Adrenal gland (tissue), 12 donors: ENCODE results near the gene STX2. TPM values are rescaled to one million over a fixed set of nuclear protein-coding genes. Genes with fewer than 3 reads are reported as not detected.

Experiments used
- DNase-seq, 7 donors: peaks; one replicate each; pipeline ENCODE4 v3.0.0-alpha.2; 2019 to 2020
- H3K27ac ChIP-seq, 5 donors: fragments of 200-600 bp; sonication (generic) in 4 of 5; 1 replicate in 3 of 5; 2 replicates in 2 of 5; pipeline versions ENCODE4 v1.5.1 to v1.8.0; 2016 to 2020; ENCODE audit warnings: mild to moderate bottlenecking in 1 of 5
- H3K27me3 ChIP-seq: fragments of 200-600 bp; 2 replicates; pipeline ENCODE4 v1.8.0; 2021
- H3K36me3 ChIP-seq, 2 donors: fragments of 200-600 bp; replicated peaks in 1 of 2; 1 replicate in 1 of 2; 2 replicates in 1 of 2; pipeline versions ENCODE4 v1.5.1 to v1.8.0; 2018 to 2022
- H3K4me1 ChIP-seq, 2 donors: fragments of 200-600 bp; replicated peaks in 1 of 2; 1 replicate in 1 of 2; 2 replicates in 1 of 2; pipeline versions ENCODE4 v1.5.1 to v1.8.0; 2018 to 2021
- H3K4me3 ChIP-seq, 4 donors: fragments of 200-600 bp; sonication (generic) in 3 of 4; one replicate each; pipeline ENCODE4 v1.5.1; 2016 to 2018
- H3K9me3 ChIP-seq, 3 donors: fragments of 200-600 bp; sonication (generic) in 1 of 3; replicated peaks in 1 of 3; 1 replicate in 2 of 3; 2 replicates in 1 of 3; pipeline versions ENCODE4 v1.5.1 to v1.8.0; 2016 to 2021
- POLR2A ChIP-seq, 2 donors: fragments of 450-650 bp; IDR thresholded peaks; one replicate each; pipeline ENCODE4 v1.6.1; 2017; ENCODE audit warnings: antibody characterized with exemption in 2 of 2, mild to moderate bottlenecking in 2 of 2, moderate library complexity in 1 of 2
- WGBS, 4 donors: extraction: QIAGEN DNeasy Blood & Tissue Kit in 2 of 4; methylation state at CpG; one replicate each; pipeline versions ENCODE4 v1.1.5 to v1.1.7; 2013 to 2017; 5-methylcytosine and 5-hydroxymethylcytosine counted together
- intact Hi-C, 2 donors: fragments of 100-400 bp; cut with DNase I; formaldehyde crosslinking; loops; one replicate each; pipeline versions ENCODE4 v1.14.1 to v1.15.0; 2022 to 2023
- polyA plus RNA-seq, 3 donors: library from polyadenylated mRNA; stranded (reverse); fragments of 200-250 nt in 2 of 3; fragments of 350-450 nt in 1 of 3; fragmentation: Illumina TruSeq in 1 of 3; extraction: RNeasy Lipid Tissue Mini Kit (QIAGEN cat#74804) in 1 of 3; gene quantifications; one replicate each; pipeline ENCODE4 v1.2.3, GENCODE V29; 2013 to 2014
- total RNA-seq, 9 donors: library from RNA; depleted of rRNA in 4 of 9; stranded (reverse); fragments of >200 nt in 4 of 9; fragments of 120-200 nt in 1 of 9; fragmentation: NEBNext Ultra II Directional in 1 of 9; extraction: Animal tissue kit (Norgen Biotek cat#: 25700) in 1 of 9; gene quantifications; one replicate each; pipeline versions ENCODE4 v1.1.0 to v1.2.4, GENCODE V29; 2013 to 2023
- TF ChIP-seq, protein P1 (sequence below), 6 experiments: fragments of 450-650 bp in 4 of 6; fragments of 200-600 bp in 2 of 6; sonication (generic) in 1 of 6; IDR thresholded peaks; 1 replicate in 5 of 6; 2 replicates in 1 of 6; pipeline versions ENCODE4 v1.5.1 to v1.8.0; 2016 to 2021; ENCODE audit warnings: antibody characterized with exemption in 6 of 6, mild to moderate bottlenecking in 2 of 6, moderate library complexity in 1 of 6
- donor health status: healthy with polysubstance abuse.
- donor health status: Bipolar disorder and iron deficiency.
- donor health status: DM: yes; HTN: yes; CAD: no.
- donor health status: DM: no; HTN: no; CAD: no.
- donor health status: DM: no; HTN: no; CAD: no.
- donor health status: DM: yes; HTN: yes; CAD: no.

STX2 gene
- total and polyA plus RNA-seq, 12 donors, result 8.3 to 23.8 (median 13.6) TPM

DNA sequence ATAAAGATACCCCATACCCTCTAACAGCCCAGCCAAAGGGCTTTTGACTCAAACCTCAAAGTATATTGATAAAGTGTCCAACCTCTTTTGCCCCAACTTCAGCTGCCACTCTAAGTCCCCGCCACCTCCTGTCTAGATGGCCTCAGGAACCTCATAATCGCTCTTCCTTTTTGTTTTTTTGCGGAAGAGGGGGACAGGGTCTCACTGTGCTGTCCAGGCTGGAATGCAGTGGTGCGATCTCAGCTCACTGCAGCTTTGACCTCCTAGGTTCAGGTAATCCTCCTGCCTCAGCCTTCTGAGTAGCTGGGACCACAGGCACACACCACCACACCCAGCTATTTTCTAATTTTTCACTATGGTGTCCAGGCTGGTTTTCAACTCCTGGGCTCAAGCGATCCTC is 60.3 kb downstream of the STX2 start:
- no peak for DNase-seq
- Histone ChIP-seq H3K36me3 (no peaks in the 10 kb centered on the region), H3K9me3 (no peaks in the 10 kb centered on the region), H3K4me3 (no peak overlapping the region), H3K4me1 (peaks cover 4 to 13% of the 10 kb centered on the region in 2 donors), H3K27ac (no peak overlapping the region), H3K27me3 (no peaks in the 10 kb centered on the region)
- 88 to 96% (median 91%) methylated on average over 5 of the region's 5 CpGs for WGBS, 4 donors
- intact Hi-C loops, result no loop called here
- TF ChIP-seq POLR2A (IDR thresholded peaks at IDR 0.05), result no peak
- TF ChIP-seq, protein P1, sequence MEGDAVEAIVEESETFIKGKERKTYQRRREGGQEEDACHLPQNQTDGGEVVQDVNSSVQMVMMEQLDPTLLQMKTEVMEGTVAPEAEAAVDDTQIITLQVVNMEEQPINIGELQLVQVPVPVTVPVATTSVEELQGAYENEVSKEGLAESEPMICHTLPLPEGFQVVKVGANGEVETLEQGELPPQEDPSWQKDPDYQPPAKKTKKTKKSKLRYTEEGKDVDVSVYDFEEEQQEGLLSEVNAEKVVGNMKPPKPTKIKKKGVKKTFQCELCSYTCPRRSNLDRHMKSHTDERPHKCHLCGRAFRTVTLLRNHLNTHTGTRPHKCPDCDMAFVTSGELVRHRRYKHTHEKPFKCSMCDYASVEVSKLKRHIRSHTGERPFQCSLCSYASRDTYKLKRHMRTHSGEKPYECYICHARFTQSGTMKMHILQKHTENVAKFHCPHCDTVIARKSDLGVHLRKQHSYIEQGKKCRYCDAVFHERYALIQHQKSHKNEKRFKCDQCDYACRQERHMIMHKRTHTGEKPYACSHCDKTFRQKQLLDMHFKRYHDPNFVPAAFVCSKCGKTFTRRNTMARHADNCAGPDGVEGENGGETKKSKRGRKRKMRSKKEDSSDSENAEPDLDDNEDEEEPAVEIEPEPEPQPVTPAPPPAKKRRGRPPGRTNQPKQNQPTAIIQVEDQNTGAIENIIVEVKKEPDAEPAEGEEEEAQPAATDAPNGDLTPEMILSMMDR (IDR thresholded peaks at IDR 0.05), result no peak

DNA sequence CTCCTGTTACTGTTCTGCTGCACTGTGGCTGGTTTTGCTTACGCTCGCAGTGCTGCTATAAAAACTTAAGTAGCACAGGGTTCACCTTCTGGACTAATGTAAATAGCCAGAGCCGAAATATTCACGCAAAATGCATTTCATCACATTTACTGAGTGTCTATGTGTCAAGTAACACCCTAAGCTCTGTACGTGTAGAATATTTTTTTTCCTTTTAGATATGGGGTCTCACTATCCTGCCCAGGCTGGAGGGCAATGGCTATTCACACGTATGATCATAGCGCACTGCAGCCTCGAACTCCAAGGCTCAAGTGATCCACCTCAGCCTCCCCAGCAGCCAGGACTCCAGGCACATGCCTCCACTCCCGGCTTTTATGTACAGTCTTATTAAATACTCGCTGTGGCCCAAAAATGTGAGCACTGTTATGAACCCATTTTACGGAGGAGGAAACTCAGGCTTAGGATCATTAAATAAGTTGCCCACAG is 62.2 kb downstream of the STX2 start:
- 73 to 77% (median 74%) methylated on average over 11 of the region's 11 CpGs for WGBS, 4 donors
- H3K4me3 ChIP-seq, result no peak overlapping the region
- H3K4me1 ChIP-seq, result peaks cover 4 to 13% of the 10 kb centered on the region in 2 donors
- no peaks in the 10 kb centered on the region for H3K9me3 ChIP-seq
- no peaks in the 10 kb centered on the region for H3K27me3 ChIP-seq
- no peak overlapping the region for H3K27ac ChIP-seq
- TF ChIP-seq POLR2A (IDR thresholded peaks at IDR 0.05), result no peak
- TF ChIP-seq, protein P1 (IDR thresholded peaks at IDR 0.05), result no peak
- intact Hi-C loops, result no loop called here
- DNase-seq, result no peak
- no peaks in the 10 kb centered on the region for H3K36me3 ChIP-seq

DNA sequence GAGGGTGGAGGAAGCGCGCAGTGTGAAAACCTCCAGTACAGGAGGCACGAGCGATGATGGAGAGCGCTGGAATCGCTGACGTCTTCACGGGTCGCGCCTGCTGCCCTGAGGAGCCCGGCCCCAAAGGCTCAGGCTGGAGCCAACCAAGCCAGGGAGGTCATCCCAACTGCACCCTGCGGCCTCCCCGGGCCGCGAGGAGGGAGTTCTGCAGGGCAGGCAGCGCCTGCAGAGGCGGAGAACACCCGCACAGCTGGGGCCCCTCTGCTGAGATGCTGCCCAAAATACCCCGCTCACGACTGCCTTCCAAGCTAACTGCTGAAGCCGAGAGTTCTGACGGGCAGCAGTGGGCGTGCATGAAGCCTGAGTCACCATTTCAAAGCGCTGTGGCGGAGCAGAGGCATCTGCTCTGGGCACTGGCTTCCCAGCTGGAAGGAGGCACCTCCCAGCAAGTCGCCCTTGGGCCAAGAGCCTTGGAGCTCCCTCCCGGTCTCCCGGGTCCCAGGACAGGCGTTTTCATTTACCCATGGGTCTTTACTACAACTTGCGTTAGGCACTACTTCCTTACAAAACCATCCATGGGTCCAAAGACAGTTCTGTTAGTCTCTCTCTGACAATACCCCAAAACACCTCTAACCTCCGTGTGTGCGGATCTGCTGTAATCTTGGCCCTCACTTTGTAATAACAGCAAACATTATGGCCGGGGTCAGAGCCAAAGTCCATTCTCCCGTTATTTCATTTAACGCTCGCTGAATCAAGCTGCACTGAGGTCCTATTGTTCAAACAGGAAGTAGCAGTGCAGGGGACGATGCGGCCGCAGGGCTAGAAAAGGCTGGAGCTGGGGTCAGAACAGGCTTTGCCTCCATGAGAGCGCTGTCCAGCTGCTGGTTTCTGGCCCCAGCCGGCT is 62.8 kb downstream of the STX2 start:
- TF ChIP-seq POLR2A (IDR thresholded peaks at IDR 0.05), result no peak
- TF ChIP-seq, protein P1 (IDR thresholded peaks at IDR 0.05), result no peak
- Histone ChIP-seq H3K9me3 (no peaks in the 10 kb centered on the region), H3K36me3 (no peaks in the 10 kb centered on the region), H3K27ac (no peak overlapping the region), H3K27me3 (no peaks in the 10 kb centered on the region), H3K4me1 (peaks cover 4 to 13% of the 10 kb centered on the region in 2 donors), H3K4me3 (peak overlapping the region in 1 of 4 donors; percentile 32)
- peak; percentile 38 to 79 (median 69) for DNase-seq
- intact Hi-C loops, result no loop called here
- WGBS, 4 donors, result 5 to 12% (median 8%) methylated on average over 16 to 41 of the region's 41 CpGs

DNA sequence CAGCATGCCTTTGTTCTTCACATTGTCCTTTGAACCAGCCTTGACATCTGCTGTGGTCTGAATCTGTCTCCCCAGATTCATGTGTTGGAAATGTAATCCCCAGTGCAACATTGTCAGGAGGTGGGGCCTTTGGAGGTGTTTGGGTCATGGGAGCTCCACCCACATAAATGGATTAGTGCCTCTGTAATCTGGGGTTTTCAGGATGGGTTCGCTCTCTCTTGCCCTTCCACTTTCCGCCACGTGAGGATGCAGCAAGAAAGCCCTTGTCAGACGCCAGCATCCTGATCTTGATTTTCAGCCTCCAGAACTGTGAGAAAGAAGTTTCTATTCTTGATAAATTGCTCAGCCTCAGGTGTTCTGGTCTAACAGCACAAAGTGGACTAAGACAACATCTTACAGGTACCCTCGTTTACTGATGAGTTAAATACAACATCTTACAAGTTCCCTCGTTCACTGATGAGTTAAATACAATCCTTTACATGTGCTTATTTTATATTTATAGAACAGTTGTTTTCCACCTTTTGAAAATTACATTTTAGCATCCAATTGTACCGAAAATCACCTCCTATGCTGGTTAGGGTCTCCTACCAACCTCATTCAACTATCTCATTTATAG is 68.5 kb downstream of the STX2 start:
- Histone ChIP-seq H3K9me3 (no peaks in the 10 kb centered on the region), H3K27ac (no peak overlapping the region), H3K4me1 (no peaks in the 10 kb centered on the region), H3K27me3 (no peaks in the 10 kb centered on the region), H3K36me3 (no peaks in the 10 kb centered on the region), H3K4me3 (no peak overlapping the region)
- no peak for DNase-seq
- intact Hi-C loops, result no loop called here
- 78 to 91% (median 87%) methylated on average over 7 of the region's 7 CpGs for WGBS, 4 donors
- TF ChIP-seq, protein P1 (IDR thresholded peaks at IDR 0.05), result no peak
- no peak for TF ChIP-seq POLR2A (IDR thresholded peaks at IDR 0.05)
